ENCODE results near the gene CD276.

DNA sequence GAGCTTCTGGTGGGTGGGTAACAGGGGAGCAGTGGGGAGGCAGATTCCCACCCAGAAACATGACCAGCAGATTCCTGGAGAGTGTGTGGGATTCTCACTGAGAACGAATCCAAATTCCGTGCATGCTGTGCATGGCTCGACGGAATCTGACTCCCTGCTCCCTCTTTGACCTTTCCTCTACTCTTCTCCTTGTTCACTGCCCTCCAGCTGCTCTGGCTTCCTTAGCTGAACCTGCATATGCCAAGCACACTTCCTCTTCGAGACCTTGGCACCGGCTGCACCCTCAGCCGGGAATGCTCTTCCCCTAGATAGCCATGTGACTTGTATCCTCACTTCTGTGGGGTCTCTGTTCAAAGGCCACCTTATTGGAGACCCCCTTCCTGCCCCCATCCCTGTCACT, 62.7 kb downstream of the CD276 start:
- TF ChIP-seq CTCF (IDR thresholded peaks at IDR 0.05) (no peak), POLR2A (IDR thresholded peaks at IDR 0.05) (no peak)
